Measurements from ENCODE around the gene NLRP13. TPM values are rescaled to one million over a fixed set of nuclear protein-coding genes. Genes with fewer than 3 reads are reported as not detected.

NLRP13 gene, protein sequence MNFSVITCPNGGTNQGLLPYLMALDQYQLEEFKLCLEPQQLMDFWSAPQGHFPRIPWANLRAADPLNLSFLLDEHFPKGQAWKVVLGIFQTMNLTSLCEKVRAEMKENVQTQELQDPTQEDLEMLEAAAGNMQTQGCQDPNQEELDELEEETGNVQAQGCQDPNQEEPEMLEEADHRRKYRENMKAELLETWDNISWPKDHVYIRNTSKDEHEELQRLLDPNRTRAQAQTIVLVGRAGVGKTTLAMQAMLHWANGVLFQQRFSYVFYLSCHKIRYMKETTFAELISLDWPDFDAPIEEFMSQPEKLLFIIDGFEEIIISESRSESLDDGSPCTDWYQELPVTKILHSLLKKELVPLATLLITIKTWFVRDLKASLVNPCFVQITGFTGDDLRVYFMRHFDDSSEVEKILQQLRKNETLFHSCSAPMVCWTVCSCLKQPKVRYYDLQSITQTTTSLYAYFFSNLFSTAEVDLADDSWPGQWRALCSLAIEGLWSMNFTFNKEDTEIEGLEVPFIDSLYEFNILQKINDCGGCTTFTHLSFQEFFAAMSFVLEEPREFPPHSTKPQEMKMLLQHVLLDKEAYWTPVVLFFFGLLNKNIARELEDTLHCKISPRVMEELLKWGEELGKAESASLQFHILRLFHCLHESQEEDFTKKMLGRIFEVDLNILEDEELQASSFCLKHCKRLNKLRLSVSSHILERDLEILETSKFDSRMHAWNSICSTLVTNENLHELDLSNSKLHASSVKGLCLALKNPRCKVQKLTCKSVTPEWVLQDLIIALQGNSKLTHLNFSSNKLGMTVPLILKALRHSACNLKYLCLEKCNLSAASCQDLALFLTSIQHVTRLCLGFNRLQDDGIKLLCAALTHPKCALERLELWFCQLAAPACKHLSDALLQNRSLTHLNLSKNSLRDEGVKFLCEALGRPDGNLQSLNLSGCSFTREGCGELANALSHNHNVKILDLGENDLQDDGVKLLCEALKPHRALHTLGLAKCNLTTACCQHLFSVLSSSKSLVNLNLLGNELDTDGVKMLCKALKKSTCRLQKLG
- total RNA-seq, result not detected

DNA sequence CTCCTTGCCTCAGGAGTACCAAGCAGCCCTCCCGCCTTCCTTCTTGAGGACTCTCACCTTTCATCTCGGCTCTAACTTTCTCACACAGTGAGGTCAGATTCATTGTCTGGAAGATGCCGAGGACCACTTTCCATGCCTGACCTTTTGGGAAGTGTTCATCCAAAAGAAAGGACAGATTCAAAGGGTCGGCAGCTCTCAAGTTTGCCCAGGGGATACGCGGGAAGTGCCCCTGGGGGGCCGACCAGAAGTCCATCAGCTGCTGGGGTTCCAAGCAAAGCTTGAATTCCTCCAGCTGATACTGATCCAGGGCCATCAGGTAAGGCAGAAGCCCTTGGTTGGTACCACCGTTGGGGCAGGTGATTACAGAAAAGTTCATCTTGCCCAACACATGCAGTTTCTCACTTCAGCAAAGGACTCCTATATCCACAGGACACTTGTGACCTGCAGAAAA lies at the start of gene NLRP13:
Gene NLRP13 (minus strand): TSS at position 401 of the 451 bp plus-strand sequence. CDS start 25 bp downstream, at position 376.
- DNase-seq (ENCODE audit: low spot score) (no peak), ATAC-seq (ENCODE audit: low FRiP score) (no peak)
- TF ChIP-seq, protein P1, sequence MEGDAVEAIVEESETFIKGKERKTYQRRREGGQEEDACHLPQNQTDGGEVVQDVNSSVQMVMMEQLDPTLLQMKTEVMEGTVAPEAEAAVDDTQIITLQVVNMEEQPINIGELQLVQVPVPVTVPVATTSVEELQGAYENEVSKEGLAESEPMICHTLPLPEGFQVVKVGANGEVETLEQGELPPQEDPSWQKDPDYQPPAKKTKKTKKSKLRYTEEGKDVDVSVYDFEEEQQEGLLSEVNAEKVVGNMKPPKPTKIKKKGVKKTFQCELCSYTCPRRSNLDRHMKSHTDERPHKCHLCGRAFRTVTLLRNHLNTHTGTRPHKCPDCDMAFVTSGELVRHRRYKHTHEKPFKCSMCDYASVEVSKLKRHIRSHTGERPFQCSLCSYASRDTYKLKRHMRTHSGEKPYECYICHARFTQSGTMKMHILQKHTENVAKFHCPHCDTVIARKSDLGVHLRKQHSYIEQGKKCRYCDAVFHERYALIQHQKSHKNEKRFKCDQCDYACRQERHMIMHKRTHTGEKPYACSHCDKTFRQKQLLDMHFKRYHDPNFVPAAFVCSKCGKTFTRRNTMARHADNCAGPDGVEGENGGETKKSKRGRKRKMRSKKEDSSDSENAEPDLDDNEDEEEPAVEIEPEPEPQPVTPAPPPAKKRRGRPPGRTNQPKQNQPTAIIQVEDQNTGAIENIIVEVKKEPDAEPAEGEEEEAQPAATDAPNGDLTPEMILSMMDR (IDR thresholded peaks at IDR 0.05), result no peak

DNA sequence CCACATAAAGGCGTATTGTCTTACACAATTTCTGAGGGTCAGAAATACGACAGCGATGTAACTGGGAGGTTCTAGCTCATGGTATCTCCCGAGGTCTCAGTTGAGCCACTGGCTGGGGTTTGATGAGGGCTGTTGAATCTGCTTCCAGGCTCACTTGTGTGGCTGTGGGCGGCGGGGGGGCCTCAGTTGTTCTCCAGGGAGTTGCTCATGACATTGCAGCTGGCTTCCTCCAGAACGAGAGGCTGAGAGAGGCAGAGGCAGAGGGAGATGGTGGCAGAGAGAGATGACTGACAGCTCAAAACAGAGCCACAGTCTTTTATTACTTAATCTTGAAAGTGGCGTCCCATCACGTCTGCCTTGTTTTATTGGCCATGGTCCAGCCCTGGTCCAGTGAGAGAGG lies 48.3 kb upstream of the NLRP13 start:
- DNase-seq (ENCODE audit: low spot score) (no peak), ATAC-seq (ENCODE audit: low FRiP score) (no peak)
- TF ChIP-seq, protein P1 (IDR thresholded peaks at IDR 0.05), result no peak

GRCh38 chr19:55973982-55974381 lies 41.8 kb upstream of the NLRP13 start:
- DNase-seq (ENCODE audit: low spot score), result no peak
- no peak for ATAC-seq (ENCODE audit: low FRiP score)
- TF ChIP-seq, protein P1 (IDR thresholded peaks at IDR 0.05), result no peak

GRCh38 chr19:55962186-55962585 lies 30.1 kb upstream of the NLRP13 start:
- ATAC-seq (ENCODE audit: low FRiP score) (no peak), DNase-seq (ENCODE audit: low spot score) (no peak)
- TF ChIP-seq, protein P1 (IDR thresholded peaks at IDR 0.05), result no peak

- no peak for ATAC-seq (ENCODE audit: low FRiP score)
- DNase-seq (ENCODE audit: low spot score), result no peak
- TF ChIP-seq, protein P1 (IDR thresholded peaks at IDR 0.05), result no peak
Measured at GRCh38 chr19:55959996-55960675, 28.0 kb upstream of the NLRP13 start.

- ATAC-seq (ENCODE audit: low FRiP score) (no peak), DNase-seq (ENCODE audit: low spot score) (no peak)
- TF ChIP-seq, protein P1 (IDR thresholded peaks at IDR 0.05), result no peak
Measured at GRCh38 chr19:55958356-55958755, 26.2 kb upstream of the NLRP13 start.
